Subcutaneous preadipocyte (primary cell): ENCODE results near the gene GLB1L3. TPM values are rescaled to one million over a fixed set of nuclear protein-coding genes. Genes with fewer than 3 reads are reported as not detected.

Source experiments
- total RNA-seq: library from RNA; depleted of rRNA; stranded (reverse); fragments of >200 nt; gene quantifications from 2 replicates; pipeline ENCODE4 v1.2.3, GENCODE V29; 2012

The GLB1L3 gene
- total RNA-seq = not detected in 2 replicates

GRCh38 chr11:134275534-134276395 is at the start of gene GLB1L3:
GLB1L3 (plus strand) TSS chr11:134276379; CDS start chr11:134276741, 362 bp downstream.

GRCh38 chr11:134253188-134253993 is 22.8 kb upstream of the GLB1L3 start, which contains the start of the genes ACAD8 and THYN1:
ACAD8 (plus strand) TSS chr11:134253568; CDS start chr11:134253601, 33 bp downstream.
THYN1 (minus strand) TSS chr11:134253352; CDS start chr11:134252882, 470 bp downstream.

GRCh38 chr11:134331354-134332188 is 55.4 kb downstream of the GLB1L3 start, which contains the start of gene GLB1L2:
GLB1L2 (plus strand) TSS chr11:134331988; CDS start chr11:134332062, 74 bp downstream.

Other genes with a start within 250 kb of the GLB1L3 start
- gene JAM3, start 207.3 kb upstream of the GLB1L3 start, total RNA-seq = 61.7 and 68.6 TPM in 2 replicates
- 18.0 and 33.4 TPM in 2 replicates for gene NCAPD3, start 52.4 kb upstream of the GLB1L3 start, total RNA-seq
- gene VPS26B, start 51.7 kb upstream of the GLB1L3 start, total RNA-seq = 37.1 and 37.5 TPM in 2 replicates
- gene THYN1, start 23.0 kb upstream of the GLB1L3 start, total RNA-seq = 47.8 and 48.7 TPM in 2 replicates
- gene ACAD8, start 22.8 kb upstream of the GLB1L3 start, total RNA-seq = 15.8 and 18.8 TPM in 2 replicates
- gene GLB1L2, start 55.6 kb downstream of the GLB1L3 start, total RNA-seq = 1.1 and 3.5 TPM in 2 replicates
- not detected in 2 replicates for gene B3GAT1, start 135.9 kb downstream of the GLB1L3 start, total RNA-seq